HG03025 (cell line): ENCODE data around the gene AASDHPPT.
"Not testable (repeated sequence)": the region's sequence is repeated elsewhere in the genome, so short reads cannot be mapped to it uniquely, and the experiment has no call there.

Experiments used
- ATAC-seq: cut with Tn5 transposase; IDR thresholded peaks from one replicate; pipeline ENCODE4 v1.9.1; 2021; ENCODE audit warnings: mild to moderate bottlenecking, moderate library complexity; ENCODE audit not compliant: unreplicated experiment, low FRiP score

The AASDHPPT gene, protein sequence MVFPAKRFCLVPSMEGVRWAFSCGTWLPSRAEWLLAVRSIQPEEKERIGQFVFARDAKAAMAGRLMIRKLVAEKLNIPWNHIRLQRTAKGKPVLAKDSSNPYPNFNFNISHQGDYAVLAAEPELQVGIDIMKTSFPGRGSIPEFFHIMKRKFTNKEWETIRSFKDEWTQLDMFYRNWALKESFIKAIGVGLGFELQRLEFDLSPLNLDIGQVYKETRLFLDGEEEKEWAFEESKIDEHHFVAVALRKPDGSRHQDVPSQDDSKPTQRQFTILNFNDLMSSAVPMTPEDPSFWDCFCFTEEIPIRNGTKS

DNA sequence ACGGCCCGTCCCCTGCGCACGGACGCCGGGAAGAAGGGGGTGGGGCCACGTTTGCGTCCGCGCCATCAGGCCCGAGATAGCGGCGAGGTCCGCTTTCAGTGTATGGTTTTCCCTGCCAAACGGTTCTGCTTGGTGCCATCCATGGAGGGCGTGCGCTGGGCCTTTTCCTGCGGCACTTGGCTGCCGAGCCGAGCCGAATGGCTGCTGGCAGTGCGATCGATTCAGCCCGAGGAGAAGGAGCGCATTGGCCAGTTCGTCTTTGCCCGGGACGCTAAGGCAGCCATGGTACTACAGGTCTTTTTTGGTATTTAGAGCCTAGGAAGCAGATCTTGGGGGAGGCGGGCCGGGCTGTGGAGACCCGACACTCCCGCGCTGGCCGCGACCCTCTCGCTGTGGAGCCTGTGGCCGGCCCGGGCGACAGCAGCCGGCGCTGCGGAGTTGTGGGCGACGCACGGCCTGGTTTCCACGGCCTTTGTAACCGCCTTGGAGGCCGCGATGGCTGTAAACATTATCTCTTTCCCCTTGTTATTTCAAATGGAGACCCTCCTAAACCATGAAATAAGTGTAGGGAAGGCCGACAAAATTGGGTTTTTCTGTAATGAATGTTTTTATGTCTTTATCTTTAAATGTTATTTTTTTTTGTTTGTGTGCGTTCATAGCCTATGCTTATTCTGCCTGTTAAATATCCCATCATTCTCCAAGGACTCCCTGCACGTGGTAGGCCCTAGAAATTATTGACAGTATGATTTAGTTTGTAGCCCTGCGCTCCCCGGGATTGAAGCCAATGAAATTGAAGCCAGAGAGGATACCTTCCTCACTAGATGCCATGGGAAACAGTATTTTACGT, at the start of gene AASDHPPT:
AASDHPPT (plus strand) TSS at position 54 of the 847 bp plus-strand sequence; CDS start at position 103, 49 bp downstream.
- peak; percentile 18 for ATAC-seq

DNA sequence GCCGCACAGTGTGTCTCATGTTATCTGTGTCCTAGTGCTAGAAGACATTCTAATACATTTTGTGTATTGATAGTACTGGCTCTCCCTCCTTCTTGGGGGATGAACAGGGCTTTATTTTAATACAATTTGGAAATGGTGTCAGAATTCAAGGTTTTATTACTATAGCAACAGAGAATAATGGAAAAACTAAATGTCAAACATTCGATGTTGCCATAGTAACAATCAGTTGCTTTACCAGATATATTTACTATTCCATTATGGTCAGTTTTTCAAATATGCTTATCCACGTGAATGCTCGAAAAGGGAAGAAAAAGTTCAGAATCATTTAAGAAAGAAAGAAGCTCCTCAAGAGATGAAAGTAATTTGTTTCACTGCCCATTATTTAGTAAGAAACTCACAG, 46.9 kb upstream of the AASDHPPT start:
- no peak for ATAC-seq

DNA sequence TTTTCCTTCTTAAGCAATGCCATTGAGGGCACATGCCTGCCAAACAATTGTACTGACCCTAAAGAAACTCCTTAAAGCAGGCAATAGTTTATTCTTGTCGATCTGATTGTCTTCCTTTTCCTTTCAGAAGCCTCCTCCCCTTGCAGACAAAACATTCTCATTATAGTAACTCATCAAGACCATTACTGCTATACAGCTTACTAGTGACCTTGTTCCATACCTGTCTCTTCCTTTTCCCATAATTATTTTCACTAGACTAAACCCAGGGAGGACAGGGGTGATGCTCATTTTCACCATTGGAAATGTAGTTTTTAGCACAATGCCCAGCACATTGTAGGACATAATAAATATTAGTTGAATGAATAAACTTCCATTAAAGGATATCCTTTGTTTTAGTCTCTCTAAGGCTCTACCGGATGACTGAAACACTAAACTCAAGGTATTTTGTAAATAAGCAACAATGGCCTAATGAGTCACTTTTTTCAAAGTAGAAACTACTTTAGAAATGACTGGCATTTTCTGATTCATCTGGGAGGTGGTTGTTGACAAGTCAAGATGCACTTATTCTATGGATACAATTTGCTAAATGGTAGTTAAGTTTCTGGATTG, 46.2 kb upstream of the AASDHPPT start:
- no peak for ATAC-seq

DNA sequence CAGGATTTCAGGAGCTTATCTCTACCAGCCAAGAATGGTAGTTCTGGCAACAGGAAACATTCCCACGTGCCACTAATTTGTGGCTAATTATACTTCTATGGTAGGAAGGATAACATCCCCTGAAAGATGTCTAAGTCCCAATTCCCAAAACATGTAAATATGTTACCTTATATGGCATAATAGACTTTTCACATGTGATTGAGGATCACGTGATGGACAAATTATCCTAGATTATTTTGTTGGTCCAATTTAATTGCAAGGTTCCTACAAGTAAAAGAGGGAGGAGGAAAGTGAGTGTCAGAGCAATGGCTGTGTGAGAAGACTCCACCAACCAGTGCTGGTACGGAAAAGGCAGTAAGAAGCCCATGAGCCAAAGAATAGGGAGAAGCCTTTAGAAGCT, 45.5 kb upstream of the AASDHPPT start:
- no peak for ATAC-seq

DNA sequence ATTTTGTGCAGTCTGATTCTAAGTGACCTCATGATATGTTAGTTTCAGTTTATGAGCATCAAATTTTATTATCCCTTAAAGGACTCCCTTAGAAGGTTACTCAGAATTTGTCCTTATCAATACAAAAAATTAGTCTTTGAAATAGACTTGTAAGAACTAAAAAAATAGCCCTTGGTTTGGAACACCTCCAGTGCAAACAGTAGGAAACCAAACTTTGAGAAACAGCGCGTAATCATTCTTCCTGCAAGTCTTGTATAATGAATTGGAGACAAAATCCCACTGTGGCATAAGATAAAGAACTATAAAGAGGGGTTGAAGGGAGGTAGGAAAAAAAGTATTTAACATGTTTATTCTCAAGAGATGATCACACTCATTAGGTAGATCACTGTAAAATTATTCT, 44.6 kb upstream of the AASDHPPT start:
- no peak for ATAC-seq

DNA sequence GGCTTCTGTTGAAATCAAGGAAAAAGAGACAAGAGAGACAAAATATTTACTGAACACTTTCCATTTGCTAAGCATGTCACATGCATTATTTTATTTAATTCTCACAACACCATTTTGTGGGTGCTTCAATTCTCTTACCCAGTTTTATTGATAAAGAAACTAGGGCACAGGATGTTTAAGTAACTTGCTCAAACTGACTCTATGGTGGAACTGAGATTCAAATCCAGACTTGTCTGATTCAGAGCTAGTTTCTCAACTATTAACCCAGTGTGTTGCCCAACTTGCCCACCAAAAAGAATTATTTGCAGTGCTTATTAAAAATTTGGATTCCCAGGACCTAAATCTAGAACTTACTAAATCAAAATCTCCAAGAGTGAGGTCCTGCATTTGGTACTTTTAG, 33.9 kb upstream of the AASDHPPT start:
- no peak for ATAC-seq

DNA sequence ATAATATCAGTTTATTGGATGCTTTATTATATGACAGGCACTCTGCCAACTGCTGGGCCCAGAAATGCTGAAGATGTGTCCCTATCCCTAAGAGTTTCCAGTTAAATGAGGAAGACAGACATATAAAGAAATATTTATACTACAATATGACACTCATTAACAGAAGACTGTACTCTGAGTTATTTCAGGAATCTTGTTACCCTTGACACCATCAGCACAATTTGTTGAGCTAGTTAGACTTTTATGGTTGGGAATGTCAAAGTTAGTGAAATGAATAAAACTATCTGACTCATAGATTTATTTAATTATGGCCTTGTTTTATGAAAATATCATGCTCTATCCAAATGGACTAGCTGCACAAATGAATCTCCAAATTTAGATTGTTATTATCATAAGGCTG, 29.8 kb upstream of the AASDHPPT start:
- no peak for ATAC-seq

DNA sequence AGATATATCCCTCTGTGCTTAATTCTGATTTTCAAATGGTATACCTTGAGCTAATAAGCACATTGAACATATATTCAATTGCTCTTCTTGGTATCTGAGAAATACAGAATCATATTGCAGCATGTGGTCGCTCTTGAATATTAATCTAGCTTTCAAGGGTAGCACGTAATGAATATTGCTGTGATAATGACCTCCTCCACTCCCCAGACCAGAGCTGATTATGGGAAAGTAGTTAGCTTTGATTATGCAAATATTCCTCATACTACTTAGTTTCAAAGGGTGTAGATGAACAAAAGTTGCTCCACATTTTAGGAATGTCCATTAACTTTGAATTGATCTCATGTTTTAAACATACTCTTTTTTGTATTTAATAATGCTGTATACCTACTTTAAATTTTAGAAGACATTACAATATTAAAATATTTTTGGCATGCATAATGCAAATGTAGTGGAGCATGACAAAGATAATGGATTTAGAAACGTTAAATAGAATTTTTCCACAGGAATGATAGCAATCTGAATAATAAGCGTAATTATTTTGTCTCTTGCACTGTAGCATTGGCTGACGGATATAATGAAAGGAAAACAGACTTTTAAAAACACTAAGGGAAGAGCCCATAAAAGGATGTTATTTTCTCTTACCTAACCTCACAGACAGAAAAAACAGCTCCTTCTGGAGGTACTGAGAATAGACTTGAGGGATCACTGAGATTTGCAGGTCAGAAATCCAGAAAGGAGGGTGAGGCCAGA, 27.6 kb upstream of the AASDHPPT start:
- ATAC-seq: no peak

DNA sequence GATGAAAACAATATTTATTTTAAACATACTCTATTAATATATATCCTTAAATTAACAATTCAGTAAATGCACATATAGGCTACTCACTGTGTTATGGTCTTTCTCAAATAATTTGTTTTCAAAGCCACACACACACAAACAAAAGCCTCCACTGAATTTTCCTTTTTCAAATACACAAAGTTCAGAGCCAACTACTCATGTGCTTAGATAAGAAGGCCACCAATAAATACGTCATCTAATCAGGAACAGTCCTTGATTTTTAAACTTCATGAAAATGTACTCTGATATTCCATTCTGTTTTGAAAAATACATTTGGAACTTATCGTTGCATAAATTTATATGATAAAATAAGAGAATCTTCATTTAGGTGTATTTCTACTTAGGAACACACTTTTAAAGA, 26.4 kb upstream of the AASDHPPT start:
- ATAC-seq: no peak

DNA sequence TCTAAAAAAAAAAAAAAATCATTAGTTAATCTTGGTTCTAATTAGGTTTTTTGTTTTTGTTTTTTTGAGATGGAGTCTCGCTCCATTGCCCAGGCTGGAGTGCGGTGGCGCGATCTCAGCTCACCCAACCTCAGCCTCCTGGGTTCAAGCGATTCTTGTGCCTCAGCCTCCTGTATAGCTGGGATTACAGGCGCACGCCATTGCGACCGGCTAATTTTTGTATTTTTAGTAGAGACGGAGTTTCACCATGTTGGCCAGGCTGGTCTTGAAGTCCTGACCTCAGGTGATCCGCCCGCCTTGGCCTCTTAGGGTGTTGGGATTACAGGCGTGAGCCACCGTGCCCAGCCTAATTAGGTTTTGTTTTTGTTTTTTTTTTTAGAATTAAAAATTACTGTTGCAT, 19.1 kb upstream of the AASDHPPT start:
- ATAC-seq: not testable (repeated sequence)

DNA sequence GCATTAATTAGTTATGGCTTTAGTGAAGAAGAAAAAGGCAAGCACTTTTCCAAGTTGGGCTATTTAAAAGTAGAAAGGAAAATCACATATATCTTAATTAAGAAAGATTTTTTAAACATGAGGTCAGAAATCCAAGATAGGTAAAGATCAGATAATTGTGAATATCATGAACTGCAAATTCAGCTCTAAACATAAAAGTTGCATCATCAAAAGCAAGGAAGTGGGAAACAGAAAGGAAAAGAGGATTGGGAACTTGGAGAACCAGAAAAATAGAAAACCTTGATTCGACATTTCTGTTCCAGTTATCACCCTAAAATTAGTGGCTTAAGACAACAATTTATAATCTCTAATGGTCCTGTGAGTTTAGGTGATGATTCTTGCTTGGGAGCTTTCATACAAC, 17.8 kb upstream of the AASDHPPT start:
- ATAC-seq: no peak

DNA sequence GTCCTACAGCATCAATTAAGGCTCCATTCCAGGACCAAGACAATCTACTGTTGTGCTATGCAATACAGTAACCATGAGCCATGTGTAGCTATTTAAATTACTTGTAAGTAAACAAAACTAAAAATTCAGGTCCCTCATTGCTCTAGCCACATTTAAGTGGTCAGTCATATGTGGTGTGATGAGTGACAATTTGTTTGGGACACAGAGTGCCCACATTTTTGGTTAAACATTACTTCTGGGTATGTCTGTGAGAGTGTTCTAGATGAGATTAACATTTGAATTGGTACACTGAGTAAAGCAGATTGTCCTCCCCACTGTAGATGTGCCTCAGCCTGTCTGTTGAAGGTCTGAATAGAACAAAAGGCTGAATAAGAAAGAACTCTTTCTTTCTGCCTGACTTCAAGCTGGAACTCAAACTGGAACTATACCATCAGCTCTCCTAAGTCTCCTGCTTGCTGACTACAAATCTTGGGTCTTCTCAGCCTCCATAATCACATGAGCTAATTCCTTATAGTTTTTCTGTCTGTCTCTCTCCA, 16.1 kb upstream of the AASDHPPT start:
- ATAC-seq: no peak

DNA sequence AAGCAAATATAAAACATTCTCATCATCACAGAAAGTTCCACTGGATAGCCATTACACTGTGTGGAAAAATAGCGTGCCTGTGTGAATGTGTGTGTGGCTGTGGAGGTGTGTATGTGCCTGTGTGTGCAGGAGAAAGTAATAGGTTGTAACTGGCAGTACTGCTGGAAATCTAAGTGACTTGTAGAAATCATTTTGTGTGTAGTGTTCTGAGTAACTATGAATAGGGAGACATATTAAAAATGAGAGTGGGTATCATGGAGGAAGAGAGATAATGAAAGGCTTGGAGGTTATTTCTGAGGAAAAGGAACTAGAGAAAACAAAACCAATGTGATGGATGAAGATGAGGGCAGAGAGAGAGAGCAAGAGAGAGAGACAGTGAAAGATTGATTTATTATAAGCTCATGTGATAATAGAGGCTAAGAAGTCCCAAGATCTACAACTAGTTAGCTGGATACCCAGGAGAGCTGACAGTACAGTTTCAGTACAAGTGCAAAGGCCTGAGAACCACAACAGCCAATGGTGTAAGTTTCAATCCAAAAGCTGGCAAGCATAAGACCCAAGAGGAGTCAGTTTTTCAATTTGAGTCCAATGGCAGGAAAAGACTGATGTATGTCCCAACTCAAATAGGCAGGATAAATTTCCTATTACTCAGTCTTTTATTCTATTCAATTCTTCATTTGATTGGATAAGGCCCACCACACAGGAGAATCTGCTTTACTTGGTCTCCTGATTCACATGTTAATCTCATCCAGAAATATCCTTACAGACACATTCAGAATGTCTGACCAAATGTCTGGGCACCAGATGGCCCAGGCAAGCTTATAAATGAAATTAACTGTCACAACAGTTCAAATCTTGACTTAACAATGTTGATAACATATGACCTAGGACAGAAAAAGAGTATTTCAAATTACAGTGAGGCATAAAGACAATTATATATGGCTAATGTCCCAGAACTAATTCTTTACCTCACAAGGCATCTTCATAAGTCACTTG, 15.2 kb upstream of the AASDHPPT start:
- ATAC-seq: no peak

DNA sequence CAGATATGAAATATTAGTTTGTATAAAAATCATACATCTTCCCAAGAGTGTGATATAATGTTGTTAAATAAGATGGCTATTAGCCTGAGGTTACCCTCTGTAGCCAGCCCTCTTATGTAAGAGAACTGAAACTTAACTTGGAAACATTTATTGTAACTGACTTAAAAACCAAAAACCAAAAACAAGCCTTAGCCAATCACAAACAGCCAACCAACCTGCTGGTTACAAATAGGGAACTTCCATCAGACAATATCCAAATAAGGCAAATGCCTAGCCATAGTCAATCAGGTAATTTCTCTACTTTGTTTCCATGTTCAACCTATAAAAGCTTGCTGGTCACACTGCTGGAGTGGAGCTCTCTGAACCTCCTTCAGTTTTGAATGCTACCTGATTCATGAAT, 14.5 kb upstream of the AASDHPPT start:
- no peak for ATAC-seq

DNA sequence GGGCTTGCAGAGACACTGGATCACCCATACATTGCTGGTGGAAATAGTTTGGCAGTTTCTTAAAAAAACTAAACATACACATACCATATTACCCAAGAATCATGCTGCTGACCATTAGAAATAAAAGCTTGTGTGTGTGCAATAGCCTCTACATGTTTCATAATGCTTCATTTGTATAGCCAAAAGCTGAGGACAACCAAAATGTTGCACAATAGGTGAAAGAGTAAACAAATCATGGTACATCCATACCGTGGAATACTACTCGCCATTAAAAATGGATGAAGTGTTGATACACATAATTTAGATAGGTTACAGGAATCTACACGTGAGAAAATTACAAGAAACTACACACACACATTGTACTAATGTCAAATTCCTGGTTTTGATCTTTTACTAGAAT, 6.9 kb upstream of the AASDHPPT start:
- no peak for ATAC-seq

DNA sequence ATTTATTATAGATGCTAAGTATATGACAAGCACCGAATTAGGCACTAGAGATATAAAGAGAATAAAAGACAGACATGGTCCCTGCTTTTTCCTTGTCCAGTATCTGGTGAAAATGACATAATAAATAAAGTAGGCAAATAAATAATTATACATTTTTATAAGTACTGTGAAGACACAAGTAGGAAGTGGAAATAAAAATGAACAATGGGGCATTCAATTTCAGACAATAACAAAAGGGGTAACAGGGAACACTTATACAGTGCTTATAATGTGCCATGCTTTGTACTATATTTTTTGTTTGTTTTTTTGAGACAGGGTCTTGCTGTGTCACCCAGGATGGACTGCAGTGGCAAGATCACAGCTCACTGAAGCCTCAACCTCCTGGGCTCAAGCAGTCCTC, 4.7 kb upstream of the AASDHPPT start:
- ATAC-seq: no peak

DNA sequence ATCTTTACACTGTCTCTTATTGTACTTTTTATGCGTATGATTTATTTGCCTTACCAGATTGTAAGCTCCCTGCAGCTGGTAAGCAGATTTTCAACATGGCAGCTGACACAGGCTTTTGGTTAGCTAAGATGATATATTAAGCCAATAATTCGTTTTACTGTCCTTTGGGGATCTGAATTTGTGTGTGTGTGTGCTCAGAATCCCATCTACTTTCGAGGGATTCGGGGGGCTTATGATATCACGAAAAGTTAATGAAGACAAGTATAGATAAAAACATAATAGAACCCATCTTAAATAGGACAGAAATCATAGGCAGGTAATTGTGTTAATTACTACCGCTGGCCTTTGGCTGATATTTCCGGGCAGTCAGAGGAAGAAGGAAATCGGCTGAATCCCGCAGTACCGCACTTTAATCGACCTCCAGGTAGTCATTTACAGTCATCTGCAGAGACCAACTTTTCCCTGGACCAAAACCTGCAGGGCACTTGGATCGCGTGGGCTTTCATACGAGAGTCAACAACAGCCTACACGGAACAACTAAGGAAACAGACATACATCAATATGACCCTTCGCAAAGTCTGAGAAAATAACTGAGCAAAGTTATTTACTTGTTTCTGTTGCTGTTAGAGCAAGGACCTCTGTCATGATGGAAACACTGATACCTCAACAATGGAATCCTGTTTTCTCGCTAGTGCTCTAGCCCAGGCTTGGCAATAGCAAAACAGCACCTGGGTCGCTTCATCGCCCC, 1.1 kb upstream of the AASDHPPT start:
- ATAC-seq: peak; percentile 0

DNA sequence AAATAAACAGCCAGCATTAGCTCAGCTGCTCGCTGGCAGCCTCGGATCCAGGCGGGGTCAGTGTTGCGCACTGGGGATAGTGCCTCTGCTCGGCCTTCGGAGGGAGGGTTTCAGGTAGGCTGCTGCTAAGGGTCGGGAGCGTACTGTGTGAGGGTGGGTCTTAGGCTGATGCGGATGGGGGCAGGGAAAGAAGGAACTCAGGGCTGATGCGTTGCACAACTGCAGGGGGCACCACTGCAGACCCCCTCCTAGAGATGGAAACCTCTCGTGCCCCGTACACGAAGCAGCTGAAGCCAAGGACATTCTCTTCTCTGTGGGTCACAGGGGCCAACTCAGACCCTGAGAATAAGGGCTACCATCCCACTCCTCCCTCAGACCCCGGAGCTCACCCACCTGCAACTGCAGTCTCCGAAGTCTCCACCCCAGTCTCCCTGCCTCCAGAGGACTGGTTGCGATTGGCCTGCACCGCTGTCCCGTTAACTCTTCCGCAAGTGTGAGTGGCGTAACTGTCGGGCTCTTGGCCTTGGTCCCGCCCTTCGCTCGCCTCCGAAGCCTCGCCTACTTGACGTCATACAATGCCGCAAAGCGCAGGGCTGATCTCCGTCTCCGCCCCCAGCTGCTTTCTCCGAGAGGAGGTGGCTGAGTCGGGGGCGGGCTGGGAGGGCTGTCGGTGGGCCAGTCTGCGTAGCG, 398 bp upstream of the AASDHPPT start, which contains the start of gene KBTBD3:
KBTBD3 (minus strand) TSS at position 429 of the 690 bp plus-strand sequence. CDS start 18,250 bp downstream, outside the sequence.
- ATAC-seq: peak; percentile 96
